HTERT RPE-1 (cell line): Measurements from ENCODE around the gene MANEAL.

Source experiments
- in situ Hi-C: fragments of 300-500 bp; cut with MboI; formaldehyde crosslinking; loops from 4 replicates; pipeline ENCODE4 v1.14.3; 2020; ENCODE audit warnings: low sequenced_read_pairs

The MANEAL gene

DNA sequence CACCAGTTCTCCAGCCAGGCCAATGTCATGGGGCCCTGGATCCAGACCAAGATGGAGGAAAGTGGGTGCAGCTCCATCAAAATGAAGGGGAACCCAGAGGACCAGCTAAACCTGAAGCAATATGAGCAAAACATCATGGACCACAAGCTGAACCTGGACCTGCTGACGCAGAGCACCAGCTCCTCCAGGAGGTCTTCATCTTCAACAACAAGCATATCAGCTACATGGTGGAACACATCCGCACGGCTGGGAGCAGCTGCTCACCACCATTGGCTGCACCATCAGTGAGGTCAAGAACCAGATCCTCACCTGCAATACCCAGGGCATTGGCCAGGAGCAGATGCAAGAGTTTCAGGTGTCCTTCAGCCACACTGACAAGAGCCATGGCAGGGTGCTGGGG is 15.0 kb upstream of the MANEAL start:
- in situ Hi-C loops = no loop called here

GRCh38 chr1:37782491-37782890 is 11.2 kb upstream of the MANEAL start:
- in situ Hi-C loops = no loop called here

DNA sequence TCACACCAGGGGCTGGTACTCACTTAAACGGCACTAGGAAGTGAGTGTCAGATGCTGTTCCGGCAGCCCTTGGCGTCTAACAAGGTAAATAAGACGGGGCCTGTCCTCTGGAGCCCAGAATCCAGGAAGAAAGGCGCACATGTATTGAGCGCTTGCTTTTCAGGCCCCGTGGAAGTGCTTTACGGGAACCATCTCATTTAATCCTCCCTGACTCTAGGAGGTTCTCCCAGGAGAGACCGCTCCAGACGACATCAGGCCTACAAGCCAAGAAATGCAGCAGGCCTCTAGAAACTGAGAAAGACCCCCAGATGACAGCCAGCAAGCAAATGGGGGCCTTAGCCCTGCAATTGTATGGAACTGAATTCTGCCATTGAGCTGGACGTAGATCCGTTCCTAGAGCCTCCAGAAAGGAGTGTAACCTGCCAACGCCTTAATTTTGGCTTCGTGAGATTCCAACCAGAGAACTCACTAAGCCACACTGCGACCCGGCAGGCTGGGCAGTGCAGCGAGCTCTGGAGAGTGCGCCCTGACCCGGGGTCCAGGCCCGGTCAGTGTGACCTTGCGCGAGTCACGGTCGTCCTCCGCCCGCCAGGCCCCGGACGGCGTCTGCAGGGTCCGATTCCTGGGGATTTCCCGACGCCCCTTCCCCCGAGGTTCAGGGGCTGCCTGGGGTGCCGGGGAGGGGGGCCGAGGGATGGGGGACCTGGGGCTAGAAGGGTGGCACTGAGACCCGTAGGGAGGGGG is 532 bp upstream of the MANEAL start:
- in situ Hi-C loops = no loop called here

GRCh38 chr1:37794372-37795339 is 1.0 kb downstream of the MANEAL start:
- in situ Hi-C loops = no loop called here

DNA sequence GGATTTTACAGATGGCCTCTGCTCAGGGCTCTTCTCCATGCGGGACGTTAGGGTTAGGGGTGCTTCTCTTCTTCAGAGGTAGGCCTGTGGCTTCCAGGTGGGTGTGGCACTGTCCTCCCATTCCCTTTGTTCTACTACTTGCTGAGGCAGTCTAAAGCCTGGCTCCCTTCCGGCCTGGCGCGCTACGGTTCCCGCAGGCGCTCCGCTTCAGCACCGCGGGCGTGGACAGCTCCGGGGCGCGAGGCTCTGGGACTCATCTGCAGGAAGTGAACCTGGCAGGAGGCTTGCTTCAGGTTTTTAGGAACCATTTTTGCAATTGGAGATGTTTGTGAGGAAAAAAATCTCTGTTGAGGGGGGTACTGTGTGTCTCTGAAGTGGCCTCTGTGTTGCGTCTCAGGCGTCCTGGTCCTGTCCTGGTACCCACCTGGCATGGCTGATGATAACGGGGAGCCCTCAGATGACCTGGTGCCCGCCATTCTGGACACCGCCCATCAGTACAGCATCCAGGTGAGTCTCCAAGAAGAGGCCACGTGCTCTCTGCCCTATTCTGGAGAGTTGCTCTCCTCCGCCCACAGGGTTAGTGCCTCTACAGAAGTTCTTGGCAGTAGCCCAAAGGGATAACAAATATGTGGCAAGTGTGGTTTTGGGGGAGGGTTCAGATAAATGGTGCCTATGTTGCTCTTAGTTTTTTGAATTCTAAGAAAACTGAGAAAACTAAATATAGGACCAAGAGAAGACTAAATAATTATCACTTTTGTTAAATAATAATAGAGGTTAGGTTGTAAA is 1.9 kb downstream of the MANEAL start:
- in situ Hi-C loops = no loop called here

GRCh38 chr1:37797750-37798345 is 4.2 kb downstream of the MANEAL start:
- in situ Hi-C loops = no loop called here

DNA sequence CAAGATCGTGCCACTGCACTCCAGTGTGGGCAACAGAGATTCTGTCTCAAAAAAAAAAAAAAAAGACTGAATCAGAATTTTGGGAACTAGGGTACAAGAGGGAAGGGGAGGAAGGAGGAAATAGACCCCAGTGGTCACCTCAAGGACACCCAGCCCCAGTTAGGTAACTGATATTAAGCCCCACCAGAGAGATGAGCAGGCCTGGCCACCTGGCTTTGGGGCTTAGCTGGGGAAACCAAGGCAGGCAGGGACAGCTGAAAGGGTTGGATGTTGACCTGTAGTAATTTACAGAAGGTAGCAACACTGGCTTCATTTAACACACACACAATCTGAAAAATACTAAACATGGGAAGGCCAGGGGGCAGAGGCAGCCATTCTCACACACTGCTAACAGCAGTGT is 8.8 kb downstream of the MANEAL start:
- in situ Hi-C loops = no loop called here

GRCh38 chr1:37807220-37807554 is 13.5 kb downstream of the MANEAL start:
- in situ Hi-C loops = no loop called here

- in situ Hi-C loops = no loop called here
Measured at GRCh38 chr1:37807555-37808368, 14.1 kb downstream of the MANEAL start, which contains the start of the genes C1orf122 and YRDC. TSS of gene C1orf122 (plus strand) at chr1:37807790. CDS start at chr1:37808405, 615 bp downstream. TSS of gene YRDC (minus strand) at chr1:37808208. CDS start at chr1:37808180, 28 bp downstream.

- in situ Hi-C loops = no loop called here
Measured at GRCh38 chr1:37808369-37809319, 15.0 kb downstream of the MANEAL start.

GRCh38 chr1:37809942-37810341 is 16.3 kb downstream of the MANEAL start:
- in situ Hi-C loops = no loop called here

DNA sequence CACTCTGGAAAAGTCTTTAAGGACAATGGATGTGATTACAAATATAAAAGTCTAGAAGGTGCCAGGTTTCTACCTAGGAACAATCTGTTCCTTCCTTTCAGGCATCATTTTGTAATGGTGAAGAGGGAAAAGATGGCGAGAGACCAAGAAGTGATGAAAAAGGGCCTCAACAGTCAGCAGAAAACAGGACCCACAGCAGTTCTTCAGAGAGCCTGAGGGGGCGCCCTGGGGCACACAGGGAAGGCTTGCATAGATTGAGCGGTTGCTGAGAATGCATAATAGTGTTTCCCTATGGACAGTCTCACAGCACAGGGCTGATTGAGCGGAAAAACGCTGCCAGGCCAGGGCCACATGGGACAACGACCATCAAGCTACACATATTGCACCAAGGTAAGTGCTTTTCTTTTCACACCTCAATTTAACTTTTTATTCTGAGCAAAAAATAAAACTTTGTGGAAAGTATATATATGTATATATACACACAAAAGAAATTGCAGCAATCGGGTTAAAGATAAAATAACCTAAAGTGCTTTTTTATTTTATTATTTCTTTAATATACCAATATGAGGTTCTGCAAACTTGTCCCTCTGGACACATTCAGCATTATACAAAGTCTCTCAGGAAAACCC is 17.5 kb downstream of the MANEAL start:
- in situ Hi-C loops = no loop called here

- in situ Hi-C loops = no loop called here
Measured at GRCh38 chr1:37813529-37814145, 20.0 kb downstream of the MANEAL start.

DNA sequence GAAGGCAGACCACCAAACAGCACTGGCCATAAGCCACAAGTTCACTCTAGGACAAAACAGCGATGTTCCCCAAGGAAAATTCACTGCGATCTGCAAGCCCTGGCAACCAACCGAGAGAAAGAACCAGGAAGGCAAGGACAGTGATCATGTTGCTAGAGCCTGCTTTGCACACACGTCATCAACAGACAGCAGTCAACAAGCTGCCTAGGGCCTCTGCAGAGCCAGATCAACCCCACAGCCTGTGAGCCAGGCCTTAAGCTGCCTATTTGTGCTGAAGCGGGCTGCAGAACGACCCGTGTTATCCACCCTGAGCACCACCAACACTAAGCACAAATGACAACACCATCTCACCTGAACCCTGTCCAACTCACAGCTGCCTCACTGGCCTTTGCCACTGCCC is 20.6 kb downstream of the MANEAL start:
- in situ Hi-C loops = no loop called here

- in situ Hi-C loops = no loop called here
Measured at GRCh38 chr1:37817481-37817880, 23.8 kb downstream of the MANEAL start.

- in situ Hi-C loops = no loop called here
Measured at GRCh38 chr1:37821481-37821880, 27.8 kb downstream of the MANEAL start.

DNA sequence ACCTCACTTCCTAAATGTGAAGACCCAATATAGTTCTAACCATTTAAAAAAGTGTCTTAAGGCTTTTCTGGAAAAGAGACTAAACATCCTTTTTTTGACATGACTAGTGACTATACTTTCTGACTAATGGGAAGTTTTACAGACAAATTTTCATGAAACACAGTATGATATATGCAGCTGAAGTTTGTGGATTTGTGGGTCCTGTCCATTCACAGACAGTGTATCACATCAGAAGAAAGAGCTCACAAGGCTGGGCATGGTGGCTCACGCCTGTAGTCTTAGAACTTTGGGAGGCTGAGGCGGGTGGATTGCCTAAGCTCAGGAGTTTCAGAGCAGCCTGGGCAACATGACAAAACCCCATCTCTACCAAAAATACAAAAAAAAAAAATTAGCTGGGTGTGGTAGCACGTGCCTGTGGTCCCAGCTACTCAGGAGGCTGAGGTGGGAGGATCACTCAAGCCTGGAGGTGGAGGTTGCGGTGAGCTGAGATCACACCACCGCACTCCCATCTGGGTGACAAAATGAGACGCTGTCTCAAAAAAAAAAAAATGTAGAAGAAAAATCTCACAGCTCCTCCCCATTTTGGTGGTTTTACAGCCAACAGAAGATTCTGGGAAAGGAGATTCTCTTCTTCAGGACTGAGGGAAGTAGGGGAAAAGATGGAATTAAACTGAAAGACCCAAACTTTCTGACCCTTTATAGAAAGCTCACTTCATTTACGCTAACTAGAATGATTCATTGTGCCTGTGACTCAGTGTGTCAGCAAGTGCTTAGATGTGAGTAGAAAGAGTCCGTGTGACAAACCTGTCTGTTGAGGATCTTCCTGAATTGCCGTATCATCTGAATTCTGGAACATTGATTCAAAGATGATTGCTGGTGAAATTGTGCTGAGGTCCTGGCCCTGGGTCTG is 29.5 kb downstream of the MANEAL start:
- in situ Hi-C loops = no loop called here
